WTC11 (cell line): ENCODE measurements around the gene TSPAN4. TPM values are rescaled to one million over a fixed set of nuclear protein-coding genes. Genes with fewer than 3 reads are reported as not detected.

Experiments
- ATAC-seq: fragments of 200-7000 bp; cut with Tn5 transposase; 2 replicates; pipeline ENCODE4 v1.10.0; 2021; ENCODE audit warnings: mild to moderate bottlenecking, moderate library complexity
- CTCF ChIA-PET: fragments of 300-600 bp; sonication (Branson Sonifier 250); formaldehyde crosslinking; loops from one replicate; lab custom pipeline; 2021; ENCODE audit warnings: antibody characterized with exemption; lab: Charles Lee
- POLR2A ChIA-PET: fragments of 350-600 bp; sonication (Branson Sonifier 250); formaldehyde crosslinking; loops from one replicate; lab custom pipeline; 2021; ENCODE audit warnings: antibody characterized with exemption; lab: Charles Lee
- DNase-seq: peaks from one replicate; pipeline ENCODE4 v3.0.0; 2021; ENCODE audit warnings: low spot score
- H3K27ac Mint-ChIP-seq: 2 replicates; pipeline ENCODE4 v1.8.0; 2021; ENCODE audit warnings: mixed read lengths
- H3K27me3 Mint-ChIP-seq: 2 replicates; pipeline ENCODE4 v1.8.0; 2021; ENCODE audit warnings: low read depth, mild to moderate bottlenecking, moderate library complexity, mixed read lengths
- H3K36me3 Mint-ChIP-seq: 2 replicates; pipeline ENCODE4 v1.8.0; 2021; ENCODE audit warnings: mixed read lengths
- H3K4me1 Mint-ChIP-seq: 2 replicates; pipeline ENCODE4 v1.8.0; 2022; ENCODE audit warnings: mixed read lengths
- H3K4me3 Mint-ChIP-seq: 2 replicates; pipeline ENCODE4 v1.8.0; 2021; ENCODE audit warnings: mild to moderate bottlenecking, moderate library complexity, mixed read lengths
- H3K9me3 Mint-ChIP-seq: 2 replicates; pipeline ENCODE4 v1.8.0; 2021; ENCODE audit warnings: mixed read lengths
- ATF1 ChIP-seq: sonication (generic); formaldehyde crosslinking; IDR thresholded peaks from 2 replicates; pipeline ENCODE4 v1.8.1; 2023; ENCODE audit warnings: mild to moderate bottlenecking, moderate library complexity, missing genetic modification reagents
- ETV6 ChIP-seq: sonication (generic); formaldehyde crosslinking; IDR thresholded peaks from 2 replicates; pipeline ENCODE4 v1.8.1; 2022; ENCODE audit warnings: mild to moderate bottlenecking, missing genetic modification reagents
- FOXJ3 ChIP-seq: sonication (generic); formaldehyde crosslinking; IDR thresholded peaks from 2 replicates; pipeline ENCODE4 v1.9.0; 2021; ENCODE audit warnings: missing genetic modification reagents, mild to moderate bottlenecking, borderline replicate concordance
- FOXP1 ChIP-seq: sonication (generic); formaldehyde crosslinking; IDR thresholded peaks from 2 replicates; pipeline ENCODE4 v1.8.0; 2022; ENCODE audit warnings: missing genetic modification reagents, mild to moderate bottlenecking, moderate library complexity, borderline replicate concordance
- HMGA2 ChIP-seq: fragments of 250-450 bp; sonication (Bioruptor Pico); IDR thresholded peaks from 2 replicates; pipeline ENCODE4 v1.4.0; 2021; ENCODE audit warnings: mild to moderate bottlenecking, moderate library complexity
- KAT7 ChIP-seq: sonication (generic); formaldehyde crosslinking; IDR thresholded peaks from 2 replicates; pipeline ENCODE4 v1.8.1; 2023; ENCODE audit warnings: missing genetic modification reagents, mild to moderate bottlenecking, borderline replicate concordance
- NR3C1 ChIP-seq: sonication (generic); formaldehyde crosslinking; conservative IDR thresholded peaks from 2 replicates; pipeline ENCODE4 v1.8.1; 2023; ENCODE audit warnings: low read depth, mild to moderate bottlenecking, missing genetic modification reagents
- TEAD4 ChIP-seq: sonication (generic); formaldehyde crosslinking; IDR thresholded peaks from 2 replicates; pipeline ENCODE4 v1.8.0; 2022; ENCODE audit warnings: mild to moderate bottlenecking, missing genetic modification reagents
- ZNF232 ChIP-seq: sonication (generic); formaldehyde crosslinking; IDR thresholded peaks from 2 replicates; pipeline ENCODE4 v1.8.0; 2022; ENCODE audit warnings: mild to moderate bottlenecking, missing genetic modification reagents
- ZNF317 ChIP-seq: sonication (generic); formaldehyde crosslinking; IDR thresholded peaks from 2 replicates; pipeline ENCODE4 v1.8.1; 2023; ENCODE audit warnings: low read depth, mild to moderate bottlenecking, moderate library complexity, missing genetic modification reagents, borderline replicate concordance
- ZNF423 ChIP-seq: fragments of 250-450 bp; sonication (Bioruptor Pico); IDR thresholded peaks from 2 replicates; pipeline ENCODE4 v2.1.2; 2022; ENCODE audit warnings: mild to moderate bottlenecking, moderate library complexity
- total RNA-seq: library from RNA; stranded (reverse); gene quantifications from 3 replicates; pipeline ENCODE4 v1.2.3, GENCODE V29; 2021
- TF ChIP-seq, protein P1 (sequence below): sonication (generic); formaldehyde crosslinking; conservative IDR thresholded peaks from 2 replicates; pipeline ENCODE4 v1.8.1; 2022; ENCODE audit warnings: mild to moderate bottlenecking, missing genetic modification reagents
- TF ChIP-seq, protein P2 (sequence below): fragments of 250-450 bp; sonication (Bioruptor Pico); IDR thresholded peaks from 2 replicates; pipeline ENCODE4 v1.9.0; 2021; ENCODE audit warnings: mild to moderate bottlenecking
- TF ChIP-seq, protein P3 (sequence below): sonication (generic); formaldehyde crosslinking; IDR thresholded peaks from 2 replicates; pipeline ENCODE4 v1.8.1; 2022; ENCODE audit warnings: mild to moderate bottlenecking, moderate library complexity, missing genetic modification reagents
- TF ChIP-seq, protein P4 (sequence below): sonication (generic); formaldehyde crosslinking; IDR thresholded peaks from 2 replicates; pipeline ENCODE4 v1.8.1; 2022; ENCODE audit warnings: low read depth, missing genetic modification reagents, borderline replicate concordance
- TF ChIP-seq, protein P5 (sequence below): sonication (generic); formaldehyde crosslinking; IDR thresholded peaks from 2 replicates; pipeline ENCODE4 v1.8.1; 2023; ENCODE audit warnings: mild to moderate bottlenecking, missing genetic modification reagents, borderline replicate concordance
- TF ChIP-seq, protein P6 (sequence below): sonication (generic); formaldehyde crosslinking; IDR thresholded peaks from 2 replicates; pipeline ENCODE4 v1.8.1; 2022; ENCODE audit warnings: mild to moderate bottlenecking, missing genetic modification reagents, moderate library complexity, borderline replicate concordance
- TF ChIP-seq, protein P7 (sequence below): sonication (generic); formaldehyde crosslinking; IDR thresholded peaks from 2 replicates; pipeline ENCODE4 v1.8.0; 2022; ENCODE audit warnings: mild to moderate bottlenecking, missing genetic modification reagents
- TF ChIP-seq, protein P8 (sequence below): sonication (generic); formaldehyde crosslinking; IDR thresholded peaks from 2 replicates; pipeline ENCODE4 v1.8.1; 2023; ENCODE audit warnings: mild to moderate bottlenecking, missing genetic modification reagents

Gene TSPAN4
- total RNA-seq, 1 experiment from 2014 or later, result 94.3 TPM

DNA sequence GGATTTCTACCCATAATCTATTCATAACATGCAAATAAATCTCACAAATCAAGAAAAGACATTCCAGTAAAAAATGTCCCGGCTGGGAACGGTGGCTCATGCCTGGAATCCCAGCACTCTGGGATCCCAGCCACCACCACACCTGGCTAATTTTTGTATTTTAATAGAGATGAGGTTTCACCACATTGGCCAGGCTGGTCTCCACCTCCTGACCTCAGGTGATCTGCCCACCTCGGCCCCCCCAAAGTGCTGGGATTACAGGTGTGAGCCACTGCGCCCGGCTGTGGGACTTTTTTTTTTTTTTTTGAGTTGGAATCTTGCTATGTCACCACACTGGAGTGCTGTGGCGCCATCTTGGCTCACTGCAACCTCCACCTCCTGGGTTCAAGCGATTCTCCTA is 63.3 kb downstream of the TSPAN4 start (continued):
- TF ChIP-seq, protein P1, sequence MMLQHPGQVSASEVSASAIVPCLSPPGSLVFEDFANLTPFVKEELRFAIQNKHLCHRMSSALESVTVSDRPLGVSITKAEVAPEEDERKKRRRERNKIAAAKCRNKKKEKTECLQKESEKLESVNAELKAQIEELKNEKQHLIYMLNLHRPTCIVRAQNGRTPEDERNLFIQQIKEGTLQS (CRISPR knock-in tag), result no peak
- TF ChIP-seq, protein P2, sequence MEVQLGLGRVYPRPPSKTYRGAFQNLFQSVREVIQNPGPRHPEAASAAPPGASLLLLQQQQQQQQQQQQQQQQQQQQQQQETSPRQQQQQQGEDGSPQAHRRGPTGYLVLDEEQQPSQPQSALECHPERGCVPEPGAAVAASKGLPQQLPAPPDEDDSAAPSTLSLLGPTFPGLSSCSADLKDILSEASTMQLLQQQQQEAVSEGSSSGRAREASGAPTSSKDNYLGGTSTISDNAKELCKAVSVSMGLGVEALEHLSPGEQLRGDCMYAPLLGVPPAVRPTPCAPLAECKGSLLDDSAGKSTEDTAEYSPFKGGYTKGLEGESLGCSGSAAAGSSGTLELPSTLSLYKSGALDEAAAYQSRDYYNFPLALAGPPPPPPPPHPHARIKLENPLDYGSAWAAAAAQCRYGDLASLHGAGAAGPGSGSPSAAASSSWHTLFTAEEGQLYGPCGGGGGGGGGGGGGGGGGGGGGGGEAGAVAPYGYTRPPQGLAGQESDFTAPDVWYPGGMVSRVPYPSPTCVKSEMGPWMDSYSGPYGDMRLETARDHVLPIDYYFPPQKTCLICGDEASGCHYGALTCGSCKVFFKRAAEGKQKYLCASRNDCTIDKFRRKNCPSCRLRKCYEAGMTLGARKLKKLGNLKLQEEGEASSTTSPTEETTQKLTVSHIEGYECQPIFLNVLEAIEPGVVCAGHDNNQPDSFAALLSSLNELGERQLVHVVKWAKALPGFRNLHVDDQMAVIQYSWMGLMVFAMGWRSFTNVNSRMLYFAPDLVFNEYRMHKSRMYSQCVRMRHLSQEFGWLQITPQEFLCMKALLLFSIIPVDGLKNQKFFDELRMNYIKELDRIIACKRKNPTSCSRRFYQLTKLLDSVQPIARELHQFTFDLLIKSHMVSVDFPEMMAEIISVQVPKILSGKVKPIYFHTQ (CRISPR knock-in tag), result no peak
- no peak for TF ChIP-seq HMGA2 (CRISPR knock-in tag)
- TF ChIP-seq, protein P3, sequence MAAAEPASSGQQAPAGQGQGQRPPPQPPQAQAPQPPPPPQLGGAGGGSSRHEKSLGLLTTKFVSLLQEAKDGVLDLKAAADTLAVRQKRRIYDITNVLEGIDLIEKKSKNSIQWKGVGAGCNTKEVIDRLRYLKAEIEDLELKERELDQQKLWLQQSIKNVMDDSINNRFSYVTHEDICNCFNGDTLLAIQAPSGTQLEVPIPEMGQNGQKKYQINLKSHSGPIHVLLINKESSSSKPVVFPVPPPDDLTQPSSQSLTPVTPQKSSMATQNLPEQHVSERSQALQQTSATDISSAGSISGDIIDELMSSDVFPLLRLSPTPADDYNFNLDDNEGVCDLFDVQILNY (CRISPR knock-in tag), result no peak
- no peak for TF ChIP-seq TEAD4 (CRISPR knock-in tag)
- TF ChIP-seq, protein P4, sequence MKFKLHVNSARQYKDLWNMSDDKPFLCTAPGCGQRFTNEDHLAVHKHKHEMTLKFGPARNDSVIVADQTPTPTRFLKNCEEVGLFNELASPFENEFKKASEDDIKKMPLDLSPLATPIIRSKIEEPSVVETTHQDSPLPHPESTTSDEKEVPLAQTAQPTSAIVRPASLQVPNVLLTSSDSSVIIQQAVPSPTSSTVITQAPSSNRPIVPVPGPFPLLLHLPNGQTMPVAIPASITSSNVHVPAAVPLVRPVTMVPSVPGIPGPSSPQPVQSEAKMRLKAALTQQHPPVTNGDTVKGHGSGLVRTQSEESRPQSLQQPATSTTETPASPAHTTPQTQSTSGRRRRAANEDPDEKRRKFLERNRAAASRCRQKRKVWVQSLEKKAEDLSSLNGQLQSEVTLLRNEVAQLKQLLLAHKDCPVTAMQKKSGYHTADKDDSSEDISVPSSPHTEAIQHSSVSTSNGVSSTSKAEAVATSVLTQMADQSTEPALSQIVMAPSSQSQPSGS (CRISPR knock-in tag), result no peak

DNA sequence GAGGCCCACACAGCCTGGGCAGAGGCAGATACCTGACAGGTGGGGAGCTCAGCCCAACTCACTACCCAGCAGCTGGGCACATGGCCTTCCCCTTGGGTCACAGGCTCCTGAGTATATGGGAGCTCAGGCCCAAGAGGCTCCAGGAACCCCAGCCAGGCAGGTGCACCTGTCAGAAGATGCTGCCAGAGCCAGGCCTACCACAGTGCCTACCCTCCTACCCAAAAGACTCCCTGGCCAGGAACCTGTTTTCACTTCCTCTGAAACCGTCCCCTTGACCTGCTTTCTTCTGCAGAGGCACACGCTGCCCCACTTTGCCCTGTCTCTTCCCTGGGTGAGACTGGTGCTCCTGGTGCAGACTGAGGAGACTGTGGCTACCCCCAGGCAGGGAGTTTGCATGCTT is 65.0 kb downstream of the TSPAN4 start:
- Mint-ChIP-seq H3K4me1 (peaks cover 12% of the 10 kb centered on the region), H3K27me3 (no peaks in the 10 kb centered on the region), H3K9me3 (no peaks in the 10 kb centered on the region), H3K4me3 (peak overlapping the region; percentile 16; the same call in 1 of the 2 replicates), H3K36me3 (peaks cover 25% of the 10 kb centered on the region), H3K27ac (no peak overlapping the region)
- ChIA-PET POLR2A (no interaction called here), CTCF (interaction anchor here (0.9 kb wide), 1 partner anchor 144 kb away, joined by 3 read pairs; no protein-coding TSS in a partner anchor)
- TF ChIP-seq ZNF317 (CRISPR knock-in tag), result no peak
- TF ChIP-seq, protein P5, sequence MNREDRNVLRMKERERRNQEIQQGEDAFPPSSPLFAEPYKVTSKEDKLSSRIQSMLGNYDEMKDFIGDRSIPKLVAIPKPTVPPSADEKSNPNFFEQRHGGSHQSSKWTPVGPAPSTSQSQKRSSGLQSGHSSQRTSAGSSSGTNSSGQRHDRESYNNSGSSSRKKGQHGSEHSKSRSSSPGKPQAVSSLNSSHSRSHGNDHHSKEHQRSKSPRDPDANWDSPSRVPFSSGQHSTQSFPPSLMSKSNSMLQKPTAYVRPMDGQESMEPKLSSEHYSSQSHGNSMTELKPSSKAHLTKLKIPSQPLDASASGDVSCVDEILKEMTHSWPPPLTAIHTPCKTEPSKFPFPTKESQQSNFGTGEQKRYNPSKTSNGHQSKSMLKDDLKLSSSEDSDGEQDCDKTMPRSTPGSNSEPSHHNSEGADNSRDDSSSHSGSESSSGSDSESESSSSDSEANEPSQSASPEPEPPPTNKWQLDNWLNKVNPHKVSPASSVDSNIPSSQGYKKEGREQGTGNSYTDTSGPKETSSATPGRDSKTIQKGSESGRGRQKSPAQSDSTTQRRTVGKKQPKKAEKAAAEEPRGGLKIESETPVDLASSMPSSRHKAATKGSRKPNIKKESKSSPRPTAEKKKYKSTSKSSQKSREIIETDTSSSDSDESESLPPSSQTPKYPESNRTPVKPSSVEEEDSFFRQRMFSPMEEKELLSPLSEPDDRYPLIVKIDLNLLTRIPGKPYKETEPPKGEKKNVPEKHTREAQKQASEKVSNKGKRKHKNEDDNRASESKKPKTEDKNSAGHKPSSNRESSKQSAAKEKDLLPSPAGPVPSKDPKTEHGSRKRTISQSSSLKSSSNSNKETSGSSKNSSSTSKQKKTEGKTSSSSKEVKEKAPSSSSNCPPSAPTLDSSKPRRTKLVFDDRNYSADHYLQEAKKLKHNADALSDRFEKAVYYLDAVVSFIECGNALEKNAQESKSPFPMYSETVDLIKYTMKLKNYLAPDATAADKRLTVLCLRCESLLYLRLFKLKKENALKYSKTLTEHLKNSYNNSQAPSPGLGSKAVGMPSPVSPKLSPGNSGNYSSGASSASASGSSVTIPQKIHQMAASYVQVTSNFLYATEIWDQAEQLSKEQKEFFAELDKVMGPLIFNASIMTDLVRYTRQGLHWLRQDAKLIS (CRISPR knock-in tag), result no peak
- DNase-seq (no peak), ATAC-seq (no peak)

DNA sequence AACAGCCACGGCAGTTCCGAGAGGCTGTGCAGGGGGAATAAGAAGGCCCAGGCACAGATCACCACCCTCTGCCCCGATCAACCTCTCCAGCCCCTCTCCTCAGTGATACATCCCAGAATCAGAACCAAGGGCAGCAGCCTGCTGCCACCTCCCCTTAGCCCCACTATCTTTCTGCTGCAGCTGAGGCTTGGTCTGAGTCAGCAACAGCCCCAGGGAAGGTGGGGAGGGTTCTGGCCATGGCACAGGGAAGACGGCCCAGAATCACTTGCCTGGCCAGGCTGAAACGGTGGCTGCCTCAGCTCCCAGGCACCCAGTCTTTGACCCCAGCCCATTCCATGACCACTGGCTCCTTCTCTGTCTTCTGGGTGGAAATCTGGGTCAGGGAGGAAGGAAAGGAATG is 65.6 kb downstream of the TSPAN4 start:
- CTCF ChIA-PET, result no interaction called here
- Mint-ChIP-seq H3K4me1 (peaks cover 12% of the 10 kb centered on the region), H3K9me3 (no peaks in the 10 kb centered on the region), H3K27me3 (no peaks in the 10 kb centered on the region), H3K27ac (peak overlapping the region; percentile 41; the same call in 1 of the 2 replicates), H3K36me3 (peaks cover 19% of the 10 kb centered on the region), H3K4me3 (peak overlapping the region; percentile 16; the same call in 1 of the 2 replicates)
- DNase-seq (no peak), ATAC-seq (no peak)
- POLR2A ChIA-PET, result no interaction called here
- TF ChIP-seq ATF1 (CRISPR knock-in tag) (no peak), ZNF423 (CRISPR knock-in tag) (no peak), FOXP1 (no peak), NR3C1 (CRISPR knock-in tag) (no peak), ZNF232 (CRISPR knock-in tag) (no peak), ETV6 (CRISPR knock-in tag) (no peak), KAT7 (CRISPR knock-in tag) (no peak), FOXJ3 (CRISPR knock-in tag) (no peak)
- TF ChIP-seq, protein P6, sequence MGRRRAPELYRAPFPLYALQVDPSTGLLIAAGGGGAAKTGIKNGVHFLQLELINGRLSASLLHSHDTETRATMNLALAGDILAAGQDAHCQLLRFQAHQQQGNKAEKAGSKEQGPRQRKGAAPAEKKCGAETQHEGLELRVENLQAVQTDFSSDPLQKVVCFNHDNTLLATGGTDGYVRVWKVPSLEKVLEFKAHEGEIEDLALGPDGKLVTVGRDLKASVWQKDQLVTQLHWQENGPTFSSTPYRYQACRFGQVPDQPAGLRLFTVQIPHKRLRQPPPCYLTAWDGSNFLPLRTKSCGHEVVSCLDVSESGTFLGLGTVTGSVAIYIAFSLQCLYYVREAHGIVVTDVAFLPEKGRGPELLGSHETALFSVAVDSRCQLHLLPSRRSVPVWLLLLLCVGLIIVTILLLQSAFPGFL (CRISPR knock-in tag), result no peak
- TF ChIP-seq, protein P7, sequence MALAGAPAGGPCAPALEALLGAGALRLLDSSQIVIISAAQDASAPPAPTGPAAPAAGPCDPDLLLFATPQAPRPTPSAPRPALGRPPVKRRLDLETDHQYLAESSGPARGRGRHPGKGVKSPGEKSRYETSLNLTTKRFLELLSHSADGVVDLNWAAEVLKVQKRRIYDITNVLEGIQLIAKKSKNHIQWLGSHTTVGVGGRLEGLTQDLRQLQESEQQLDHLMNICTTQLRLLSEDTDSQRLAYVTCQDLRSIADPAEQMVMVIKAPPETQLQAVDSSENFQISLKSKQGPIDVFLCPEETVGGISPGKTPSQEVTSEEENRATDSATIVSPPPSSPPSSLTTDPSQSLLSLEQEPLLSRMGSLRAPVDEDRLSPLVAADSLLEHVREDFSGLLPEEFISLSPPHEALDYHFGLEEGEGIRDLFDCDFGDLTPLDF (CRISPR knock-in tag), result no peak
- TF ChIP-seq, protein P8, sequence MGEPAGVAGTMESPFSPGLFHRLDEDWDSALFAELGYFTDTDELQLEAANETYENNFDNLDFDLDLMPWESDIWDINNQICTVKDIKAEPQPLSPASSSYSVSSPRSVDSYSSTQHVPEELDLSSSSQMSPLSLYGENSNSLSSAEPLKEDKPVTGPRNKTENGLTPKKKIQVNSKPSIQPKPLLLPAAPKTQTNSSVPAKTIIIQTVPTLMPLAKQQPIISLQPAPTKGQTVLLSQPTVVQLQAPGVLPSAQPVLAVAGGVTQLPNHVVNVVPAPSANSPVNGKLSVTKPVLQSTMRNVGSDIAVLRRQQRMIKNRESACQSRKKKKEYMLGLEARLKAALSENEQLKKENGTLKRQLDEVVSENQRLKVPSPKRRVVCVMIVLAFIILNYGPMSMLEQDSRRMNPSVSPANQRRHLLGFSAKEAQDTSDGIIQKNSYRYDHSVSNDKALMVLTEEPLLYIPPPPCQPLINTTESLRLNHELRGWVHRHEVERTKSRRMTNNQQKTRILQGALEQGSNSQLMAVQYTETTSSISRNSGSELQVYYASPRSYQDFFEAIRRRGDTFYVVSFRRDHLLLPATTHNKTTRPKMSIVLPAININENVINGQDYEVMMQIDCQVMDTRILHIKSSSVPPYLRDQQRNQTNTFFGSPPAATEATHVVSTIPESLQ (CRISPR knock-in tag), result no peak
